RWPE1 (cell line): ENCODE measurements around the gene TSC22D1.

Experiments
- CTCF ChIA-PET: fragments of 350-600 bp; sonication (Branson Sonifier 250); formaldehyde crosslinking; extraction: SDS; loops from one replicate; lab custom pipeline; 2021; lab: Yijun Ruan, JAX
- POLR2A ChIA-PET: fragments of 400-600 bp; formaldehyde crosslinking; extraction: SDS; loops from one replicate; lab custom pipeline; 2020; ENCODE audit warnings: antibody characterized with exemption; ENCODE audit not compliant: low non-redundant PET; lab: Yijun Ruan, JAX
- DNase-seq: peaks from one replicate; pipeline ENCODE4 v3.0.0; 2012; ENCODE audit warnings: low spot score
- H3K27ac ChIP-seq: fragments of 450-650 bp; 2 replicates; pipeline ENCODE4 v1.5.1; 2017
- TF ChIP-seq, protein P1 (sequence below): fragments of 450-650 bp; conservative IDR thresholded peaks from 2 replicates; pipeline ENCODE4 v1.5.1; 2017; ENCODE audit warnings: low read depth, mild to moderate bottlenecking

TSC22D1 gene

DNA sequence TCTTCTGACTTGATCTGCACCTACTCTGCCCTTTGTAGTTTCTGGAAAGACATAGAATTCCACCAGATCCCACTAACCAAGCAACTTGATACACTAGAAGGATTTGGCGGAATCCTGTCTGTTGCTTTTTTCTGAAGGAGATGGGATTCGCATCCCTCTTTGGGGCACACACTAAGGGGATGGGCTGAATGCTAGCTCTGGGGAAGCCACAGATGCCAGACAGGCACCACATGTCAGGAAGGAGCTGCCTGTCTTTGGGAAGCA is 150.4 kb downstream of the TSC22D1 start:
- no peak overlapping the region for H3K27ac ChIP-seq
- POLR2A ChIA-PET, result no interaction called here
- no peak for DNase-seq
- TF ChIP-seq, protein P1, sequence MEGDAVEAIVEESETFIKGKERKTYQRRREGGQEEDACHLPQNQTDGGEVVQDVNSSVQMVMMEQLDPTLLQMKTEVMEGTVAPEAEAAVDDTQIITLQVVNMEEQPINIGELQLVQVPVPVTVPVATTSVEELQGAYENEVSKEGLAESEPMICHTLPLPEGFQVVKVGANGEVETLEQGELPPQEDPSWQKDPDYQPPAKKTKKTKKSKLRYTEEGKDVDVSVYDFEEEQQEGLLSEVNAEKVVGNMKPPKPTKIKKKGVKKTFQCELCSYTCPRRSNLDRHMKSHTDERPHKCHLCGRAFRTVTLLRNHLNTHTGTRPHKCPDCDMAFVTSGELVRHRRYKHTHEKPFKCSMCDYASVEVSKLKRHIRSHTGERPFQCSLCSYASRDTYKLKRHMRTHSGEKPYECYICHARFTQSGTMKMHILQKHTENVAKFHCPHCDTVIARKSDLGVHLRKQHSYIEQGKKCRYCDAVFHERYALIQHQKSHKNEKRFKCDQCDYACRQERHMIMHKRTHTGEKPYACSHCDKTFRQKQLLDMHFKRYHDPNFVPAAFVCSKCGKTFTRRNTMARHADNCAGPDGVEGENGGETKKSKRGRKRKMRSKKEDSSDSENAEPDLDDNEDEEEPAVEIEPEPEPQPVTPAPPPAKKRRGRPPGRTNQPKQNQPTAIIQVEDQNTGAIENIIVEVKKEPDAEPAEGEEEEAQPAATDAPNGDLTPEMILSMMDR, result no peak
- CTCF ChIA-PET, result interaction anchor here (0.7 kb wide), 1 partner anchor 284 kb away, joined by 4 read pairs; no protein-coding TSS in a partner anchor

DNA sequence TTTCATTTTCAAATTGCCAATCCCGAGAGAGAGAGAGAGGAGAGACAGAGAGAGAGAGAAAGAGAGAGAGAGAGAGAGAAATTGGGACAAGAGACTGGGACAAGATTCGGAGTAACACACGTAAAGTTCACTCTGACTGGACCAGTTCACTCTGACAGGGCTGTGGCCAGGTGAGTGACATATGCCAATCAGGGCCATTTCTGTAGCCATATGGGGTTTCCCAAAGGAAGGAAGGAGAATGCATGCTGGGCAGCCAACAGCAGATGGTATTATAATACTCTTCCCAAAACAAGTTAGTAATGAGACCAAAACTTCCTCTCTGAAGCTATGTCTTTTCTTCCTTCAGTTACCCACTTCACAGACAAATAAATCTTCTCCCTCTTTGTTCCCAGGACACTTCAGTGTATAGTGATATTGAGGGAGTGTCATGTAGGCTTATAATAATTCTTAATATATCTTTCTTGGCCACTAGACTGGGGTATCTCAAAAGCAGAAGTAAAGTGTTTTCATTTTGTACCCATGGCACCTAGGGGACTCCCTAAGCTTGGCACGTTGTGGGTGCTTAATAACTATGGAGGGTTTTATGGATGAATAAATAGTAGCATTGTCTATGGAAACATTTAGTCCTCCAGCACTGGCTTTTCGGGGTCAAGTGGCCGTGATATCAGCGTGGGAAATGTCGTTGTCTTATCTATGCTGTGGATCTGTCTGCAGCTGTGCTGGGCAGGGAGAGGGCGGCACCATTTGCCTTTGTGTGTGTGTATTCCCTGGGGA is 150.9 kb downstream of the TSC22D1 start:
- H3K27ac ChIP-seq, result no peak overlapping the region
- ChIA-PET POLR2A (interaction anchor here (0.6 kb wide), 1 partner anchor 255 kb away, joined by 6 read pairs; no protein-coding TSS in a partner anchor), CTCF (interaction anchor here (0.7 kb wide), 1 partner anchor 283 kb away, joined by 4 read pairs; no protein-coding TSS in a partner anchor)
- no peak for DNase-seq
- TF ChIP-seq, protein P1, result no peak

DNA sequence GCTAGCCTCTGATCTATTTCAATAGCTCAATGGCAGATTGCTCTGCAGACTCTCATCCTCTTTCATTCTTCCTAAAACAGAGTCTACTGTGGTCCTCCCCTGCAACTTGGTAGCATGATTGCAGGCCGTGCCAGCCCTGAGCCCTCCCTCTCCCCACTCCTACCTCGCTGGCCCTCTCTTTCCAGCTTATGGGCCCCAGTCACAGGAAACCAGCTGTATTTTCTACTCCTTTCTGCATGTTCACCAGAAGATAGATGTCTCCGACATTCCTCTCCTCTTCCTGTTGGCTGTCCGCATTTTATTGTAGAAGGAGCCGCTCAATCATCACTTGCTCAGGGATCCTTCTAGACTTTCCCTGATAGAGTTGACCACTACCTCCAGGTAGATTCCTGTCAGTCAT is 152.3 kb downstream of the TSC22D1 start:
- no peak overlapping the region for H3K27ac ChIP-seq
- TF ChIP-seq, protein P1, result no peak
- no peak for DNase-seq
- ChIA-PET POLR2A (no interaction called here), CTCF (no interaction called here)

DNA sequence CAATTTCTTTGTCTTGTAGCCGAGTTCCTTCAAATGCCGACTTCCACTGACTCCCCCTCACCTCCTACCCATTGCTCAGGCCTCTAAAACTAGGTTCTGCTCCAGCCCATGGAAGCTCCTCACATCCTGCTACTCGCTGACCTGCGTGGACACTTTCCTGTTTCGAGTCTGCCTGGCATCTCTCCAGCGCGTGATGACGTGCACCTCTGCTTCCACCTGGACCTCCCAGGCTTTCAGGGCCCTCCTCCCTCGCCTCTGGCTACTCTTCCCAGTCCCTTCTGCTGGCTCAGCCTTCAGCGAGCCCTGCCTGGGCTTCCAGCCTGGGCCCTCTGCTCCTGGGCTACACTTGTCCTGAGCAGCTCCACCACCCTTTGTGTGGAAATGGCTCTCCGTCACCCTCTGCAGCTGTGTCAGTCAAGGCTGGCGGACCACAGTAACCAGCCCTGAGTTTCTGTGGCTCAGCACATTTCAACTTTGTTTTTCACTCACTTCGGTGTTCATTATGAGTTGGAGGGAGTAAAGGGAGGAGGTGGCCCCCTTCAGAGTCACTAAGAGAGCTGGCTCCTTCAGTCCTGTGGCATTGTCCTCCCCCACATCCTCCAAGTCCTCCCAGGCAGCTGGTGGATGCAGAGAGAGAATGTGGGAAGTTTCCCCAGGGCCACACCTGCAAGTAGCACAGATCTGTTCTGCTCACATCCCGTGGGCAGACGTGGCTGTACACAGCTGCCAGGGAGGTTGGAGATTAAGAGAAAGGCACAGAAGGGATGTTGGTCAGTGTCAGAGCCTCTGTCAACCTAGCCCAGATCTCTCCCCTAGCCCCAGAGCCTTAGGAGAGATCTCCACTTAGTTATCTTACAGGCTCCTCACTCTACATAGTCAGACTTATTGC is 153.1 kb downstream of the TSC22D1 start:
- ChIA-PET POLR2A (no interaction called here), CTCF (interaction anchor here (0.6 kb wide), 1 partner anchor 180 kb away, joined by 3 read pairs; no protein-coding TSS in a partner anchor)
- DNase-seq, result no peak
- TF ChIP-seq, protein P1, result no peak
- H3K27ac ChIP-seq, result no peak overlapping the region

DNA sequence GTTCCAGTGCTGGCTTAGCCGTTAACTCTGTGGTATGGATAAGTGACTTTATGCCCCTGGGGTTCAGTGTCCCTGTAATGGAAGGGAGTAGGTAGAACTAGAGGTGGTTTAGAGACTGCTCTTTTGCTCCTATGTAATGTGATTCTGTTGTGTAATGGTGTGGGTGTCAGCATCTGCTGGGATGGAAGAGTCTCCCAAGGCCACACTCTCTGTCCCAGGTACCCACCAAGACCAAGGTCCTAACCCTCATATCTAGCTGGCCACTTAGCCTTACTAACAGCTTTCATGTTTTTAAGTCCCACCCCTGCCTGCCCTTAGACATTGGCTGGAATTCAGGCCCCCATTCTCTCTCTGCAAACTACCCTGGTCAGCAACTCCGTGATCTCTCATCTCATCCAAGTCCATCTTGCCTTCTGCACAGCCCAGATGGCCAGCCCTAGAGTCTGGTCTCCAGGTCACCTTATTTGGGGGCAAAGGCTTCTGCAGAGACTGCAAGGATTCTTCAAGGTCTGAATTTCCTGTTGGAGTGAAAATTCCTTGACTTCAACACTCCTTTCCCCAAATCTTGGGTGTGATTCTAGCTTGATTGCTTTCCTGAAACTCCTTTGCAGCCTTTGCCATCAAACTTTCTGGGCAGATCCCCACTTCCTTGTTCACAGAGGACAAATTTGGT is 154.1 kb downstream of the TSC22D1 start:
- TF ChIP-seq, protein P1, result no peak
- DNase-seq, result no peak
- no peak overlapping the region for H3K27ac ChIP-seq
- POLR2A ChIA-PET, result no interaction called here
- CTCF ChIA-PET, result no interaction called here
